ENCODE measurements around the gene ITPR3. TPM values are rescaled to one million over a fixed set of nuclear protein-coding genes. Genes with fewer than 3 reads are reported as not detected.

The ITPR3 gene
- total RNA-seq, 2 experiments from 2014 or later = 54.2 to 55.1 TPM

GRCh38 chr6:33584700-33585402 is 36.3 kb upstream of the ITPR3 start:
- H3K27ac Mint-ChIP-seq = peak overlapping the region; percentile 89
- POLR2A ChIA-PET = interaction anchor here (1.1 to 3.2 kb wide), 7 partner anchors 8 to 126 kb away, joined by 3 to 13 read pairs (median 8); partner anchors contain the start of genes ITPR3 and UQCC2
- H3K27me3 Mint-ChIP-seq = no peaks in the 10 kb centered on the region

GRCh38 chr6:33585403-33586107 is 35.6 kb upstream of the ITPR3 start:
- ChIA-PET POLR2A (interaction anchor here (1.1 to 3.2 kb wide), 7 partner anchors 9 to 126 kb away, joined by 3 to 13 read pairs (median 8); partner anchors contain the start of genes ITPR3 and UQCC2), CTCF (interaction anchor here (0.7 to 4.0 kb wide), 26 partner anchors 9 to 176 kb away, joined by 3 to 34 read pairs (median 5); partner anchors contain the start of genes ITPR3, UQCC2 and ZBTB9)
- Mint-ChIP-seq H3K36me3 (ENCODE audit: low read depth) (no peaks in the 10 kb centered on the region), H3K4me3 (peak overlapping the region; percentile 66), H3K9me3 (no peaks in the 10 kb centered on the region), H3K4me1 (peaks cover 38% of the 10 kb centered on the region), H3K27me3 (no peaks in the 10 kb centered on the region), H3K27ac (peak overlapping the region; percentile 89)
- peak; percentile 91 for DNase-seq

More at GRCh38 chr6:33584700-33585402, 36.3 kb upstream of the ITPR3 start:
- Mint-ChIP-seq H3K4me3 (no peak overlapping the region), H3K9me3 (no peaks in the 10 kb centered on the region), H3K4me1 (peaks cover 36% of the 10 kb centered on the region), H3K36me3 (ENCODE audit: low read depth) (peaks cover 3% of the 10 kb centered on the region)
- CTCF ChIA-PET = interaction anchor here (0.7 to 4.0 kb wide), 25 partner anchors 10 to 177 kb away, joined by 3 to 34 read pairs (median 4); partner anchors contain the start of genes UQCC2 and ZBTB9
- DNase-seq = no peak

GRCh38 chr6:33586108-33586640 is 34.9 kb upstream of the ITPR3 start:
- Mint-ChIP-seq H3K4me1 (peaks cover 40% of the 10 kb centered on the region), H3K4me3 (peak overlapping the region; percentile 66), H3K36me3 (ENCODE audit: low read depth) (no peaks in the 10 kb centered on the region), H3K27ac (peak overlapping the region; percentile 89), H3K27me3 (no peaks in the 10 kb centered on the region), H3K9me3 (no peaks in the 10 kb centered on the region)
- ChIA-PET CTCF (interaction anchor here (0.8 to 4.0 kb wide), 14 partner anchors 9 to 212 kb away, joined by 3 to 34 read pairs (median 8); partner anchors contain the start of genes ITPR3, UQCC2 and ZBTB9), POLR2A (interaction anchor here (1.3 to 3.2 kb wide), 4 partner anchors 15 to 125 kb away, joined by 8 to 13 read pairs (median 10); partner anchors contain the start of genes ITPR3 and UQCC2)
- DNase-seq = no peak

GRCh38 chr6:33587529-33587928 is 33.6 kb upstream of the ITPR3 start:
- ChIA-PET POLR2A (interaction anchor here (0.8 to 3.2 kb wide), 5 partner anchors 8 to 124 kb away, joined by 3 to 13 read pairs (median 5); partner anchors contain the start of gene UQCC2), CTCF (interaction anchor here (0.7 to 4.0 kb wide), 11 partner anchors 8 to 157 kb away, joined by 3 to 34 read pairs (median 5); partner anchors contain the start of genes ITPR3, UQCC2 and ZBTB9)
- DNase-seq = no peak
- no peak overlapping the region for H3K27ac Mint-ChIP-seq
- no peaks in the 10 kb centered on the region for H3K36me3 Mint-ChIP-seq (ENCODE audit: low read depth)
- H3K4me3 Mint-ChIP-seq = no peak overlapping the region
- H3K9me3 Mint-ChIP-seq = no peaks in the 10 kb centered on the region
- peaks cover 49% of the 10 kb centered on the region for H3K4me1 Mint-ChIP-seq
- H3K27me3 Mint-ChIP-seq = peaks cover under 1% of the 10 kb centered on the region

- Mint-ChIP-seq H3K27ac (no peak overlapping the region), H3K4me1 (peaks cover 57% of the 10 kb centered on the region), H3K4me3 (no peak overlapping the region), H3K36me3 (ENCODE audit: low read depth) (no peaks in the 10 kb centered on the region), H3K9me3 (no peaks in the 10 kb centered on the region), H3K27me3 (peaks cover 2% of the 10 kb centered on the region)
- DNase-seq = no peak
- CTCF ChIA-PET = interaction anchor here (1.0 kb wide), 1 partner anchor 9 kb away, joined by 3 read pairs; the partner anchor contains the start of gene BAK1
- POLR2A ChIA-PET = no interaction called here
These were observed 32.2 kb upstream of the ITPR3 start for GRCh38 chr6:33588894-33589293.

GRCh38 chr6:33589392-33589730 is 31.8 kb upstream of the ITPR3 start:
- no peaks in the 10 kb centered on the region for H3K36me3 Mint-ChIP-seq (ENCODE audit: low read depth)
- no peak for DNase-seq
- CTCF ChIA-PET = interaction anchor here (0.9 to 1.4 kb wide), 11 partner anchors 10 to 124 kb away, joined by 3 to 29 read pairs (median 6); partner anchors contain the start of genes BAK1 and ITPR3
- POLR2A ChIA-PET = interaction anchor here (0.8 to 1.4 kb wide), 5 partner anchors 19 to 122 kb away, joined by 3 to 7 read pairs (median 3); partner anchors contain the start of gene UQCC2
- peaks cover 55% of the 10 kb centered on the region for H3K4me1 Mint-ChIP-seq
- no peaks in the 10 kb centered on the region for H3K9me3 Mint-ChIP-seq
- H3K27ac Mint-ChIP-seq = no peak overlapping the region
- peaks cover 2% of the 10 kb centered on the region for H3K27me3 Mint-ChIP-seq
- no peak overlapping the region for H3K4me3 Mint-ChIP-seq

- ChIA-PET POLR2A (interaction anchor here (0.8 to 1.4 kb wide), 5 partner anchors 19 to 121 kb away, joined by 3 to 7 read pairs (median 3); partner anchors contain the start of gene UQCC2), CTCF (interaction anchor here (0.7 to 1.4 kb wide), 13 partner anchors 11 to 123 kb away, joined by 3 to 29 read pairs (median 6); partner anchors contain the start of genes ITPR3 and UQCC2)
- Mint-ChIP-seq H3K9me3 (no peaks in the 10 kb centered on the region), H3K4me1 (peaks cover 52% of the 10 kb centered on the region), H3K4me3 (no peak overlapping the region), H3K27me3 (peaks cover 2% of the 10 kb centered on the region), H3K27ac (no peak overlapping the region), H3K36me3 (ENCODE audit: low read depth) (no peaks in the 10 kb centered on the region)
- DNase-seq = peak; percentile 54
These were observed 31.2 kb upstream of the ITPR3 start for GRCh38 chr6:33589731-33590530.

- Mint-ChIP-seq H3K4me3 (no peak overlapping the region), H3K36me3 (ENCODE audit: low read depth) (no peaks in the 10 kb centered on the region), H3K27ac (no peak overlapping the region), H3K9me3 (no peaks in the 10 kb centered on the region), H3K27me3 (peaks cover 2% of the 10 kb centered on the region), H3K4me1 (peaks cover 50% of the 10 kb centered on the region)
- ChIA-PET CTCF (interaction anchor here (0.7 to 1.4 kb wide), 10 partner anchors 12 to 121 kb away, joined by 3 to 29 read pairs (median 6); partner anchors contain the start of genes ITPR3 and UQCC2), POLR2A (interaction anchor here (1.0 to 1.4 kb wide), 3 partner anchors 20 to 121 kb away, joined by 3 to 7 read pairs (median 3); partner anchors contain the start of gene UQCC2)
- no peak for DNase-seq
These were observed 30.5 kb upstream of the ITPR3 start for GRCh38 chr6:33590531-33591198.

- peaks cover 2% of the 10 kb centered on the region for H3K27me3 Mint-ChIP-seq
- no peak overlapping the region for H3K4me3 Mint-ChIP-seq
- H3K27ac Mint-ChIP-seq = no peak overlapping the region
- POLR2A ChIA-PET = interaction anchor here (1.5 to 3.0 kb wide), 3 partner anchors 11 to 29 kb away, joined by 3 to 10 read pairs (median 4); partner anchors contain the start of genes BAK1 and ITPR3
- H3K36me3 Mint-ChIP-seq (ENCODE audit: low read depth) = no peaks in the 10 kb centered on the region
- DNase-seq = no peak
- peaks cover 45% of the 10 kb centered on the region for H3K4me1 Mint-ChIP-seq
- no peaks in the 10 kb centered on the region for H3K9me3 Mint-ChIP-seq
- CTCF ChIA-PET = interaction anchor here (0.9 to 3.3 kb wide), 4 partner anchors 11 to 109 kb away, joined by 3 to 17 read pairs (median 4); partner anchors contain the start of gene BAK1
These were observed 29.6 kb upstream of the ITPR3 start for GRCh38 chr6:33591424-33592032.

- H3K9me3 Mint-ChIP-seq = no peaks in the 10 kb centered on the region
- ChIA-PET CTCF (interaction anchor here (1.3 to 3.3 kb wide), 2 partner anchors 16 to 77 kb away, joined by 3 to 17 read pairs; no protein-coding TSS in a partner anchor), POLR2A (interaction anchor here (0.7 to 3.0 kb wide), 6 partner anchors 10 to 105 kb away, joined by 3 to 10 read pairs (median 4); partner anchors contain the start of genes BAK1 and ITPR3)
- peaks cover 48% of the 10 kb centered on the region for H3K4me1 Mint-ChIP-seq
- peaks cover 2% of the 10 kb centered on the region for H3K27me3 Mint-ChIP-seq
- no peaks in the 10 kb centered on the region for H3K36me3 Mint-ChIP-seq (ENCODE audit: low read depth)
- DNase-seq = no peak
- H3K4me3 Mint-ChIP-seq = peak overlapping the region; percentile 68
- no peak overlapping the region for H3K27ac Mint-ChIP-seq
These were observed 28.9 kb upstream of the ITPR3 start for GRCh38 chr6:33592280-33592594.
